ENCODE measurements around the gene ANKRD12. TPM values are rescaled to one million over a fixed set of nuclear protein-coding genes. Genes with fewer than 3 reads are reported as not detected.

ANKRD12 gene
- total RNA-seq, 1 experiment from 2014 or later = 23.5 TPM

DNA sequence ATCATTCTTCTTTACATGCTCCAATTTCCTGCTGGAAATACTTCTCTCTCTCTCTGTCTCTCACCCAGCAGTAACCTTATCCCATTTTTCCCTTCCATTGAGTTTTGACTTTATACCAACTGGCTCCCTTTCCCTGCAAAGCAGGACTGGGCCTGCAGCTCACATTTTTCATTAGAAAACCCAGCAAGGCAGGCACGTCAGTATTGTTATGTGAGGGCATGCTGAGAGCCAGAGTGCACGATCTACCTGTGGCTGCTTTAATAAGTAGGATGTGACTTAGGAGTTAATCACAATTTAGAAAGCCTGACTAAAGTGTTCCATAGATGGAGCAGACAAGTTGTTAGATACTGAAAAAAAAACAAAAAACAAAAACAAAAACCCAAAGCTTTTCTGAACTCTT, 39.2 kb upstream of the ANKRD12 start:
- intact Hi-C loops (cut with micrococcal nuclease) = no loop called here
- no peaks in the 10 kb centered on the region for H3K9me2 ChIP-seq (ENCODE audit: insufficient read depth)
- no peaks in the 10 kb centered on the region for H3K36me3 ChIP-seq (ENCODE audit: control insufficient read depth in 1 of 2, insufficient read depth in 2 of 2, low read length in 2 of 2)
- H3K9me3 ChIP-seq (ENCODE audit: control insufficient read depth in 1 of 2, insufficient read depth in 1 of 2, low read depth in 1 of 2, low read length in 2 of 2) = no peaks in the 10 kb centered on the region
- no peaks in the 10 kb centered on the region for H3K27me3 ChIP-seq (ENCODE audit: insufficient read depth, low read length)
- no TSS peak for BruUV-seq (replicated peaks)
- no peak overlapping the region for H3K4me3 ChIP-seq (replicated peaks in 1 of 2; ENCODE audit: low read depth in 1 of 2, low read length in 2 of 2)
- H3K4me1 ChIP-seq (ENCODE audit: control insufficient read depth in 1 of 2, insufficient read depth in 2 of 2, low read length in 2 of 2) = peaks cover 3 to 14% of the 10 kb centered on the region in 2 experiments; a peak in 2 of 4 replicates
- H3K27ac ChIP-seq (ENCODE audit: low read depth, low read length) = no peak overlapping the region
- DNase-seq (ENCODE audit: low read depth, low spot score) (no peak), ATAC-seq (no peak)
- no peaks in the 10 kb centered on the region for H3K79me2 ChIP-seq (ENCODE audit: insufficient read depth, low read length)
- H2AFZ ChIP-seq (ENCODE audit: low read depth, low read length, poor library complexity, severe bottlenecking) = no peak overlapping the region
- H3K4me2 ChIP-seq (ENCODE audit: low read length) = no peak overlapping the region
- ChIA-PET CTCF (no interaction called here), RAD21 (ENCODE audit: low non-redundant PET in 1 of 2, low total read pairs in 2 of 2, uncharacterized antibody in 2 of 2, unreplicated experiment in 2 of 2) (no interaction called here), POLR2A (no interaction called here)
- no peaks in the 10 kb centered on the region for H4K20me1 ChIP-seq (ENCODE audit: insufficient read depth)
- H3K9ac ChIP-seq (ENCODE audit: low read length) = no peak overlapping the region
- TF ChIP-seq EZH2phosphoT487 (IDR thresholded peaks at IDR 0.05; ENCODE audit: borderline replicate concordance) = no peak
- no peak for TF ChIP-seq YY1 (IDR thresholded peaks at IDR 0.05; ENCODE audit: extremely low read depth, insufficient replicate concordance, low read depth, low read length)
- TF ChIP-seq CEBPB (IDR thresholded peaks at IDR 0.05; ENCODE audit: low read depth) = no peak
- TF ChIP-seq, protein P1, sequence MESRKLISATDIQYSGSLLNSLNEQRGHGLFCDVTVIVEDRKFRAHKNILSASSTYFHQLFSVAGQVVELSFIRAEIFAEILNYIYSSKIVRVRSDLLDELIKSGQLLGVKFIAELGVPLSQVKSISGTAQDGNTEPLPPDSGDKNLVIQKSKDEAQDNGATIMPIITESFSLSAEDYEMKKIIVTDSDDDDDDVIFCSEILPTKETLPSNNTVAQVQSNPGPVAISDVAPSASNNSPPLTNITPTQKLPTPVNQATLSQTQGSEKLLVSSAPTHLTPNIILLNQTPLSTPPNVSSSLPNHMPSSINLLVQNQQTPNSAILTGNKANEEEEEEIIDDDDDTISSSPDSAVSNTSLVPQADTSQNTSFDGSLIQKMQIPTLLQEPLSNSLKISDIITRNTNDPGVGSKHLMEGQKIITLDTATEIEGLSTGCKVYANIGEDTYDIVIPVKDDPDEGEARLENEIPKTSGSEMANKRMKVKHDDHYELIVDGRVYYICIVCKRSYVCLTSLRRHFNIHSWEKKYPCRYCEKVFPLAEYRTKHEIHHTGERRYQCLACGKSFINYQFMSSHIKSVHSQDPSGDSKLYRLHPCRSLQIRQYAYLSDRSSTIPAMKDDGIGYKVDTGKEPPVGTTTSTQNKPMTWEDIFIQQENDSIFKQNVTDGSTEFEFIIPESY (IDR thresholded peaks at IDR 0.05; ENCODE audit: extremely low read depth, insufficient replicate concordance, low read length) = no peak
- no peak for TF ChIP-seq SRF (IDR thresholded peaks at IDR 0.05; ENCODE audit: low read depth)
- no peak for TF ChIP-seq ZFX (IDR thresholded peaks at IDR 0.05)
- no peak for TF ChIP-seq RAD21 (IDR thresholded peaks at IDR 0.05; ENCODE audit: low read depth)

DNA sequence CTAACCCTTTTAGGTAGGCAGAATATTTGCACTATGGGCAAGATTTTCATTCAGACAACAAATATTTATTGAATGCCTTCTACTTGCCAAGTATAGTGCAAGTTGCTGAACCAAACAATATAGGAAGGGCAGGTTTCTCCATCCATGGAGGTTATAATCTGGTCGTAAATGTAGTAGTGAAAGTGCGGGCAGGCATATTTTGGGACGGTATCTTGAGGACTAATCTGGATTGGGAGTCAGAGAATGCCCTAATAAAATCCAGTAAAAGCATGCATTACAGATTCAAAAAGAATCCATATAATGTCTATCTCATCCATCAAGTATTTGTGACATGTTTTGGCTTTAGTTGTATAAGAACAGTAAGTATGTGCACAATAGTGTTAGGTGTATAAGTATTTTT, 35.8 kb upstream of the ANKRD12 start:
- DNase-seq (ENCODE audit: low read depth, low spot score) (no peak), ATAC-seq (no peak)
- Histone ChIP-seq H2AFZ (ENCODE audit: low read depth, low read length, poor library complexity, severe bottlenecking) (no peak overlapping the region), H3K27ac (ENCODE audit: low read depth, low read length) (no peak overlapping the region), H4K20me1 (ENCODE audit: insufficient read depth) (no peaks in the 10 kb centered on the region; the same call in 1 of the 2 replicates), H3K79me2 (ENCODE audit: insufficient read depth, low read length) (peaks cover 32% of the 10 kb centered on the region), H3K9me2 (ENCODE audit: insufficient read depth) (no peaks in the 10 kb centered on the region), H3K9ac (ENCODE audit: low read length) (no peak overlapping the region), H3K9me3 (ENCODE audit: control insufficient read depth in 1 of 2, insufficient read depth in 1 of 2, low read depth in 1 of 2, low read length in 2 of 2) (no peaks in the 10 kb centered on the region), H3K36me3 (ENCODE audit: control insufficient read depth in 1 of 2, insufficient read depth in 2 of 2, low read length in 2 of 2) (peaks cover 0 to 19% of the 10 kb centered on the region in 2 experiments; a peak in 2 of 4 replicates), H3K27me3 (ENCODE audit: insufficient read depth, low read length) (no peaks in the 10 kb centered on the region), H3K4me3 (replicated peaks in 1 of 2; ENCODE audit: low read depth in 1 of 2, low read length in 2 of 2) (no peak overlapping the region), H3K4me2 (ENCODE audit: low read length) (no peak overlapping the region), H3K4me1 (ENCODE audit: control insufficient read depth in 1 of 2, insufficient read depth in 2 of 2, low read length in 2 of 2) (peaks cover 10 to 19% of the 10 kb centered on the region in 2 experiments)
- ChIA-PET POLR2A (no interaction called here), RAD21 (ENCODE audit: low non-redundant PET in 1 of 2, low total read pairs in 2 of 2, uncharacterized antibody in 2 of 2, unreplicated experiment in 2 of 2) (no interaction called here), CTCF (interaction anchor here (1.3 kb wide), 1 partner anchor 13 kb away, joined by 3 read pairs; no protein-coding TSS in a partner anchor)
- BruUV-seq (replicated peaks) = no TSS peak
- intact Hi-C loops (cut with micrococcal nuclease) = no loop called here
- TF ChIP-seq TCF7L2 (IDR thresholded peaks at IDR 0.05; ENCODE audit: borderline replicate concordance, extremely low read depth, insufficient read depth, insufficient read length) = no peak
- no peak for TF ChIP-seq ZFX (IDR thresholded peaks at IDR 0.05)
- no peak for TF ChIP-seq EGR1 (IDR thresholded peaks at IDR 0.05; ENCODE audit: low read depth)
- TF ChIP-seq SP1 (IDR thresholded peaks at IDR 0.05; ENCODE audit: low read depth) = no peak
- TF ChIP-seq CBX3 (IDR thresholded peaks at IDR 0.05; ENCODE audit: low read depth) = no peak
- no peak for TF ChIP-seq ZNF274 (IDR thresholded peaks at IDR 0.05; ENCODE audit: low read depth, low read length)
- TF ChIP-seq, protein P1 (IDR thresholded peaks at IDR 0.05; ENCODE audit: extremely low read depth, insufficient replicate concordance, low read length) = no peak
- TF ChIP-seq, protein P2, sequence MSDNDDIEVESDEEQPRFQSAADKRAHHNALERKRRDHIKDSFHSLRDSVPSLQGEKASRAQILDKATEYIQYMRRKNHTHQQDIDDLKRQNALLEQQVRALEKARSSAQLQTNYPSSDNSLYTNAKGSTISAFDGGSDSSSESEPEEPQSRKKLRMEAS (IDR thresholded peaks at IDR 0.05) = no peak
- no peak for TF ChIP-seq EZH2 (IDR thresholded peaks at IDR 0.05)
- TF ChIP-seq, protein P3, sequence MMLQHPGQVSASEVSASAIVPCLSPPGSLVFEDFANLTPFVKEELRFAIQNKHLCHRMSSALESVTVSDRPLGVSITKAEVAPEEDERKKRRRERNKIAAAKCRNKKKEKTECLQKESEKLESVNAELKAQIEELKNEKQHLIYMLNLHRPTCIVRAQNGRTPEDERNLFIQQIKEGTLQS (IDR thresholded peaks at IDR 0.05) = no peak
- TF ChIP-seq POLR2AphosphoS5 (IDR thresholded peaks at IDR 0.05; ENCODE audit: low read depth, low read length) = no peak
- no peak for TF ChIP-seq SRF (IDR thresholded peaks at IDR 0.05; ENCODE audit: low read depth)
- no peak for TF ChIP-seq CEBPB (IDR thresholded peaks at IDR 0.05; ENCODE audit: low read depth)
- no peak for TF ChIP-seq ELF1 (IDR thresholded peaks at IDR 0.05; ENCODE audit: borderline replicate concordance, low read depth)
- TF ChIP-seq RAD21 (IDR thresholded peaks at IDR 0.05; ENCODE audit: low read depth) = no peak
- no peak for TF ChIP-seq EZH2phosphoT487 (IDR thresholded peaks at IDR 0.05; ENCODE audit: borderline replicate concordance)
